ENCODE data around the gene PPP1R14D. TPM values are rescaled to one million over a fixed set of nuclear protein-coding genes. Genes with fewer than 3 reads are reported as not detected.

The PPP1R14D gene
- polyA plus RNA-seq, 3 donors, result 0.27 to 0.61 (median 0.44) TPM

GRCh38 chr15:40855706-40856234 lies 27.3 kb upstream of the PPP1R14D start:
- no peak for DNase-seq (ENCODE audit: extremely low read depth in 1 of 11, low read depth in 9 of 11, low spot score in 4 of 11)

DNA sequence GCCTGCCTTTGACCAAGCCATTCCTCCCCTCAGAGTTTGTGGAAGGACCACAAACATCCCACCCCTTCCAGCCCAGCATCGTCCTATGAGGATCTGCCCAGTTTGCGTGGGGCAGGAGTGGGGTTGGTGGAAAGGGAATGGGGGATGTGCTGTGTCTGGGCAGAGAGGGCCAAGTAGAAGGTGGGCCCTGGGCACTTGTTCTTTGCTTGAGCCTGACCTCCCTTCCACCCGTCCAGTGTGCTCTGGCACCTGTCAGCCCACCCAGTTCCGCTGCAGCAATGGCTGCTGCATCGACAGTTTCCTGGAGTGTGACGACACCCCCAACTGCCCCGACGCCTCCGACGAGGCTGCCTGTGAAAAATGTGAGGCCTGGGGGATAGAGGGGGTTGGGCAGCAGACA lies 25.7 kb upstream of the PPP1R14D start:
- DNase-seq (ENCODE audit: extremely low read depth in 1 of 11, low read depth in 9 of 11, low spot score in 4 of 11), result no peak

GRCh38 chr15:40853241-40853890 lies 24.9 kb upstream of the PPP1R14D start:
- no peak for DNase-seq (ENCODE audit: extremely low read depth in 1 of 11, low read depth in 9 of 11, low spot score in 4 of 11)

- DNase-seq (ENCODE audit: extremely low read depth in 1 of 11, low read depth in 9 of 11, low spot score in 4 of 11), result no peak
Observed at GRCh38 chr15:40852529-40852928, 24.0 kb upstream of the PPP1R14D start.

DNA sequence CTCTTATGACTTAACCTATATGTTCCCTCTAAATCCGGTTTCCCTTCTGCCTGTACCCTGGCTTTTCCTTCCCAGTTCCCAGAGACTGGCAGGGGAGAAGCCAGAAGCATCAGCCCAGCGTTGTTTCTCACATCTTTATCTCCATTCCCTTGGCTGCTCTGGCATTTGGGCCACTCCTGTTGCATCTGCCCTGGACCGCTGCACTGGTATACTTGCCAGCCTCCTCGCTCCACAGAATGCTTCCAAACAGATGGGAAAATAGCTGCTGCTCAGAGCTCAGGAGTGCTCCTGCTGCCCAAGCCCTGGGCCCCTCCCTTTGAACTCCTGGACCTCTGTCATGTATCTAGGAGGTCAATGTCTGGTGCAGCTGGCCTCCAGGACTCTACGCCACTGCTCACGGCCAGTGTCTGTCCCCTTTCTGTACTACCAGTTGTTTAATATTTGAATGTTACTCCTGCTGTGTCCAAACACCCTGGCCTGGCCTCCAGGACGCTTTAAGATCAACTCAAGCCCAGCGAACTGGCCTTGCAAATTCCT lies 22.1 kb upstream of the PPP1R14D start:
- DNase-seq (ENCODE audit: extremely low read depth in 1 of 11, low read depth in 9 of 11, low spot score in 4 of 11), result no peak

GRCh38 chr15:40847223-40847961 lies 18.9 kb upstream of the PPP1R14D start:
- peak in 8 of 11 donors; percentile 56 to 90 (median 73) for DNase-seq (ENCODE audit: extremely low read depth in 1 of 11, low read depth in 9 of 11, low spot score in 4 of 11)

DNA sequence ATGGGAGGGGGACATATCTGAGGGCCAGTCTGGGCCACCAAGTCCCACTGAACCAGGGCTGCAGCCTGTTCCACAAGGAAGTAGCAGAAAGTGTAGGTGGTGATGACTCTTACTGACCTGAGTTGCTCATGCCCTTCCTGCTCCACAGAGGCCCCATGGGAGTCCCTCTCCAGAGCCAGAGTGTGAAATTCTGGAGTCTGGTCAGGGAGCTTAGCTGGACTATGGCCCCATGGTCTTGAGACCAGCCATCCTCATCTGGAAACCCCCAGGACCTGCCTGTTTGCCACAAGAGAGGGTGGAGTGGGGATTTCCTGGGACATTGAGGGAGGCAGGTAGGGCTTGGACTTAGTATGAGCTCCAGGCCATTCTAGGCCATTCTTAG lies 18.3 kb upstream of the PPP1R14D start:
- no peak for DNase-seq (ENCODE audit: extremely low read depth in 1 of 11, low read depth in 9 of 11, low spot score in 4 of 11)

DNA sequence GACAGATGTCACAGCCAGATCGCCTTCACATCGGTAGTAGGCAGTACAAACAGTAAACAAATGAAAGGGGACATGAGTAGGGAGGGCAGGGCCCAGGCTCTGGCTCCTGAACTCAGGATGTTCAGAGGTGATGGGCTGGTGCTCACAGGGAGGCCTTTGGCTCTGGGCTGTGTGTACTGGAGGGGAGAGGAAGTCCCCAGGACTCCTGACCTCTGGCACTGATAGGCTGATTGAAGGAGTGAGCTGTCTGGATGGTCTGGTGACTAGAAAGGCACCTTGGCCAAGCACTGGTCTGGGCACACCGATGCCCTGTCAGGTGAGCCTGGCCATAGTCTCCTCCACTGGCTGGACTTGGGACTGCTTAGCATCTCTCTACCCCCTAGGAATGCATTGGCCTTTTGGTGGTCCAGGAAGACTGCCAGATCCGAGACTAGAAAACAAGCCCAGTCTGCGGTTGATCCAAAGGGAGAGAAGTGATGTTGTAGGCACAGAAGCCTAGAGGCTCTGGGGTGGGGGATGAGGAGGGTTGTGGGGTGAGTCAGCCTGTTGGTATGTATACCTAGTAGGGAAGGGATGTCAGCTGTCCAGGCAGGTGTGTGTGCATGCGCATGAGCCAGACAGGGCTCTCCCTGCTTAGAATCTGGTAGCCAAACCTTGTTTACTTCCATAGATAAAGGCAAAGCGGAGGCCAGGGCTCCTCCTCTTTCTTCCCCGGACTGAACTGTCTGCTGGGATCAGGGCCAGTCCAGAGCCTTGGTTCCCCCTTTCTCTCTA lies 17.2 kb upstream of the PPP1R14D start:
- no peak for DNase-seq (ENCODE audit: extremely low read depth in 1 of 11, low read depth in 9 of 11, low spot score in 4 of 11)

GRCh38 chr15:40845036-40845435 lies 16.5 kb upstream of the PPP1R14D start:
- DNase-seq (ENCODE audit: extremely low read depth in 1 of 11, low read depth in 9 of 11, low spot score in 4 of 11), result no peak

- no peak for DNase-seq (ENCODE audit: extremely low read depth in 1 of 11, low read depth in 9 of 11, low spot score in 4 of 11)
Observed at GRCh38 chr15:40844696-40845030, 16.2 kb upstream of the PPP1R14D start.

DNA sequence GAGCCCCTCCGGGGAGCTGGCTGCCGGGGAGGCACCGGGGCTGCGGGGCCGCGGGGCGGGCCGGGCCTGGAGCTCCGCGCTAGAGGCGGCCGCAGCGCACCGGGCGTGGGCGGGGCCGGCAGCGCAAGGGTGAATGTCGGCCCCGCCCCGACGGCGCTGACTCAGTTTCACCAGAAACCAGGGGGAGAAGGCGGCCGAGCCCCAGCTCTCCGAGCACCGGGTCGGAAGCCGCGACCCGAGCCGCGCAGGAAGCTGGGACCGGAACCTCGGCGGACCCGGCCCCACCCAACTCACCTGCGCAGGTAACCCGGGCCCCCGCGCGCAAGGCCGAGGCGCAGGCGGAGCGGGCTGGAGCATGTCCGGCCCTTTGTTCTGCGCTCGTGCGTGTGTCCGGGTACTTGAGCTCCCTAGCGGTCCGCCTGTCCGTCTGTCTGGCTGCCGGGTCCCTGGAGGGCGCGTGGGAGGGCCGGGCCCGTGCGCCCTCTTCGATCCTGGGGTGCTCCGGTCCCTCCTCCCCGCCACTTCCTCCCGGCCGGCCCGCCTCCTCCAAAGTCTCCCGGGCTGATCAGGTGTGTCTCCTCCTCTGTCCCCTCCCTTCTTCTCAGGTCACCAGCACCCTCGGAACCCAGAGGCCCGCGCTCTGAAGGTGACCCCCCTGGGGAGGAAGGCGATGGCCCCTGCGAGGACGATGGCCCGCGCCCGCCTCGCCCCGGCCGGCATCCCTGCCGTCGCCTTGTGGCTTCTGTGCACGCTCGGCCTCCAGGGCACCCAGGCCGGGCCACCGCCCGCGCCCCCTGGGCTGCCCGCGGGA lies 15.6 kb upstream of the PPP1R14D start, which contains the start of gene SPINT1:
Gene SPINT1, plus strand, starts transcription at position 164 of the 811 bp plus-strand sequence. Its CDS starts 507 bp downstream, at position 671.
- no peak for DNase-seq (ENCODE audit: extremely low read depth in 1 of 11, low read depth in 9 of 11, low spot score in 4 of 11)

- DNase-seq (ENCODE audit: extremely low read depth in 1 of 11, low read depth in 9 of 11, low spot score in 4 of 11), result no peak
Observed at GRCh38 chr15:40843261-40843884, 14.9 kb upstream of the PPP1R14D start.

DNA sequence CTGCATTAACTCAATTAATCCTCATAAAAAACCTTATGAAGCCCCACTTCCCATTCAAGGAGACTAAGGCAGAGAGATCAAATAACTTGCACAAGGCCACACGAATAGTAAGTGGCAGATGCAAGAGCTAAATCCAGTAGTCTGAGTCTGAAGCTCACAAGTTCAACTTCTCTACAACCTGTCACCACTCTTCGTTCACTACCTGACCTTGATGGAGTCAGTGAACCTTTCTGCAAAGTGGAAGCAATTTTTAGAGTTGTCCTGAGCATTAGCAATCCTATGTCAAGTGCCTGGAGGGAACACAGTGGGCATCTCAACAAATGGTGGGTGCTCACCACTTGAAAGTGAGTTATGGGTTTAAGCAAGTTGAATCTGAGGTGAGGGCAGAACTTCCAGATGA lies 13.2 kb upstream of the PPP1R14D start:
- no peak for DNase-seq (ENCODE audit: extremely low read depth in 1 of 11, low read depth in 9 of 11, low spot score in 4 of 11)

- no peak for DNase-seq (ENCODE audit: extremely low read depth in 1 of 11, low read depth in 9 of 11, low spot score in 4 of 11)
Observed at GRCh38 chr15:40838756-40839155, 10.2 kb upstream of the PPP1R14D start.

GRCh38 chr15:40836020-40836419 lies 7.5 kb upstream of the PPP1R14D start:
- no peak for DNase-seq (ENCODE audit: extremely low read depth in 1 of 11, low read depth in 9 of 11, low spot score in 4 of 11)

GRCh38 chr15:40832903-40833302 lies 4.4 kb upstream of the PPP1R14D start:
- no peak for DNase-seq (ENCODE audit: extremely low read depth in 1 of 11, low read depth in 9 of 11, low spot score in 4 of 11)

- no peak for DNase-seq (ENCODE audit: extremely low read depth in 1 of 11, low read depth in 9 of 11, low spot score in 4 of 11)
Observed at GRCh38 chr15:40831861-40832260, 3.4 kb upstream of the PPP1R14D start.

GRCh38 chr15:40830884-40831283 lies 2.4 kb upstream of the PPP1R14D start:
- DNase-seq (ENCODE audit: extremely low read depth in 1 of 11, low read depth in 9 of 11, low spot score in 4 of 11), result no peak
